ENCODE results near the gene SLIT1. TPM values are rescaled to one million over a fixed set of nuclear protein-coding genes. Genes with fewer than 3 reads are reported as not detected.

SLIT1 gene
- polyA plus RNA-seq, 1 donor from 2014 or later: 9.5 TPM

GRCh38 chr10:96958071-96958470, 227.7 kb downstream of the SLIT1 start:
- H3K79me2 ChIP-seq (replicated peaks; ENCODE audit: insufficient read depth, low read length): peaks cover 14% of the 10 kb centered on the region
- no peak overlapping the region for H3K4me3 ChIP-seq (ENCODE audit: low read length)
- no peaks in the 10 kb centered on the region for H3F3A ChIP-seq (ENCODE audit: insufficient read depth, low read length, poor library complexity, severe bottlenecking)
- no peaks in the 10 kb centered on the region for H4K20me1 ChIP-seq (ENCODE audit: insufficient read depth)
- no peak overlapping the region for H3K9ac ChIP-seq (ENCODE audit: low read length)
- TF ChIP-seq POLR2AphosphoS5 (IDR thresholded peaks at IDR 0.05): no peak
- no peak for TF ChIP-seq REST (IDR thresholded peaks at IDR 0.05; ENCODE audit: borderline replicate concordance)
- no peak for TF ChIP-seq MXI1 (conservative IDR thresholded peaks at IDR 0.05; ENCODE audit: poor library complexity, severe bottlenecking)
- no peak overlapping the region for H3K27ac ChIP-seq (ENCODE audit: low read length)
- no peak overlapping the region for H3K4me2 ChIP-seq (ENCODE audit: low read length)
- no peaks in the 10 kb centered on the region for H3K36me3 ChIP-seq (ENCODE audit: insufficient read depth, low read length)
- H3K27me3 ChIP-seq (ENCODE audit: insufficient read depth, low read depth, low read length): no peaks in the 10 kb centered on the region
- no peak overlapping the region for H2AFZ ChIP-seq (ENCODE audit: low read depth, low read length)
- H3K9me2 ChIP-seq (ENCODE audit: insufficient read depth, low read length): no peaks in the 10 kb centered on the region
- H3K9me3 ChIP-seq (ENCODE audit: low read length): no peaks in the 10 kb centered on the region

GRCh38 chr10:96955794-96956193, 230.0 kb downstream of the SLIT1 start:
- Histone ChIP-seq H3K9me2 (ENCODE audit: insufficient read depth, low read length) (no peaks in the 10 kb centered on the region), H3K36me3 (ENCODE audit: insufficient read depth, low read length) (no peaks in the 10 kb centered on the region), H3K4me2 (ENCODE audit: low read length) (no peak overlapping the region), H3K9me3 (ENCODE audit: low read length) (no peaks in the 10 kb centered on the region), H3K79me2 (replicated peaks; ENCODE audit: insufficient read depth, low read length) (peaks cover 14% of the 10 kb centered on the region), H3K27ac (ENCODE audit: low read length) (no peak overlapping the region), H4K20me1 (ENCODE audit: insufficient read depth) (no peaks in the 10 kb centered on the region), H2AFZ (ENCODE audit: low read depth, low read length) (no peak overlapping the region), H3K9ac (ENCODE audit: low read length) (no peak overlapping the region), H3K27me3 (ENCODE audit: insufficient read depth, low read depth, low read length) (no peaks in the 10 kb centered on the region), H3F3A (ENCODE audit: insufficient read depth, low read length, poor library complexity, severe bottlenecking) (no peaks in the 10 kb centered on the region), H3K4me3 (ENCODE audit: low read length) (no peak overlapping the region)
- no peak for TF ChIP-seq REST (IDR thresholded peaks at IDR 0.05; ENCODE audit: borderline replicate concordance)
- no peak for TF ChIP-seq MXI1 (conservative IDR thresholded peaks at IDR 0.05; ENCODE audit: poor library complexity, severe bottlenecking)
- TF ChIP-seq SMC3 (conservative IDR thresholded peaks at IDR 0.05; ENCODE audit: poor library complexity): no peak
- TF ChIP-seq RAD21 (conservative IDR thresholded peaks at IDR 0.05): no peak
- TF ChIP-seq EZH2 (IDR thresholded peaks at IDR 0.05; ENCODE audit: borderline replicate concordance, insufficient read depth, low read length, poor library complexity, severe bottlenecking): no peak
- no peak for TF ChIP-seq CTCF (IDR thresholded peaks at IDR 0.05; ENCODE audit: poor library complexity, severe bottlenecking)
- no peak for TF ChIP-seq EP300 (conservative IDR thresholded peaks at IDR 0.05; ENCODE audit: poor library complexity, severe bottlenecking)
- TF ChIP-seq POLR2AphosphoS5 (IDR thresholded peaks at IDR 0.05): no peak
- no peak for TF ChIP-seq TAF1 (IDR thresholded peaks at IDR 0.05; ENCODE audit: low read depth)

All from neural cell (in vitro differentiated cells).